CD14-positive monocyte (primary cell): ENCODE measurements around the gene NFKBIL1. TPM values are rescaled to one million over a fixed set of nuclear protein-coding genes. Genes with fewer than 3 reads are reported as not detected.
A peak's percentile ranks its signal among the peaks of the same experiment; 100 is the strongest.
"Not testable (repeated sequence)": the region's sequence is repeated elsewhere in the genome, so short reads cannot be mapped to it uniquely, and the experiment has no call there.

Experiments used
- DNase-seq, 3 donors: peaks; one replicate each; pipeline ENCODE4 v3.0.0-alpha.2; 2011 to 2022
- H2AFZ ChIP-seq: 2 replicates; pipeline ENCODE4 v1.6.0; 2012; ENCODE audit warnings: mild to moderate bottlenecking, low read depth, low read length, inconsistent platforms; ENCODE audit not compliant: insufficient read depth, poor library complexity, severe bottlenecking
- H3K27ac ChIP-seq, 2 donors: 1 replicate in 1 of 2; 2 replicates in 1 of 2; pipeline ENCODE4 v1.5.1; 2012 to 2013; ENCODE audit warnings: low read length in 2 of 2, control low read depth in 1 of 2, inconsistent platforms in 1 of 2, low read depth in 1 of 2, mild to moderate bottlenecking in 1 of 2
- H3K27me3 ChIP-seq, 2 donors: one replicate each; pipeline versions ENCODE4 v1.6.0 to v1.6.1; 2011 to 2013; ENCODE audit warnings: low read length in 2 of 2; ENCODE audit not compliant: control insufficient read depth in 2 of 2, insufficient read depth in 2 of 2
- H3K36me3 ChIP-seq, 2 donors: replicated peaks in 1 of 2; 1 replicate in 1 of 2; 2 replicates in 1 of 2; pipeline versions ENCODE4 v1.5.1 to v1.6.1; 2012 to 2013; ENCODE audit warnings: low read length in 2 of 2, control low read depth in 1 of 2, inconsistent platforms in 1 of 2, mild to moderate bottlenecking in 1 of 2; ENCODE audit not compliant: insufficient read depth in 2 of 2, control insufficient read depth in 1 of 2
- H3K4me1 ChIP-seq, 2 donors: 1 replicate in 1 of 2; 2 replicates in 1 of 2; pipeline versions ENCODE4 v1.5.1 to v1.6.1; 2012 to 2013; ENCODE audit warnings: low read length in 2 of 2, control low read depth in 1 of 2, inconsistent platforms in 1 of 2, mild to moderate bottlenecking in 1 of 2, moderate library complexity in 1 of 2; ENCODE audit not compliant: insufficient read depth in 2 of 2, control insufficient read depth in 1 of 2
- H3K4me2 ChIP-seq: replicated peaks from 2 replicates; pipeline ENCODE3; 2012; ENCODE audit warnings: low read length, moderate library complexity, mild to moderate bottlenecking; ENCODE audit not compliant: poor library complexity, severe bottlenecking; ENCODE audit errors: extremely low read depth
- H3K4me3 ChIP-seq, 3 experiments: fragments of 200-600 bp in 1 of 3; sonication (generic) in 1 of 3; replicated peaks in 1 of 3; 1 replicate in 2 of 3; 2 replicates in 1 of 3; pipeline ENCODE4 v1.5.1; 2011 to 2013; ENCODE audit warnings: low read length in 3 of 3, mild to moderate bottlenecking in 3 of 3, control low read depth in 2 of 3, low read depth in 2 of 3, inconsistent platforms in 1 of 3, moderate library complexity in 1 of 3
- H3K79me2 ChIP-seq: 2 replicates; pipeline ENCODE4 v1.6.0; 2012; ENCODE audit warnings: mild to moderate bottlenecking, control low read depth, inconsistent platforms, low read length, moderate library complexity; ENCODE audit not compliant: insufficient read depth
- H3K9ac ChIP-seq: 2 replicates; pipeline ENCODE4 v1.6.0; 2017; ENCODE audit warnings: low read length, mild to moderate bottlenecking; ENCODE audit not compliant: insufficient read depth, poor library complexity, severe bottlenecking
- H3K9me3 ChIP-seq, 2 donors: replicated peaks in 1 of 2; 1 replicate in 1 of 2; 2 replicates in 1 of 2; pipeline versions ENCODE4 v1.5.1 to v1.6.1; 2012 to 2013; ENCODE audit warnings: low read length in 2 of 2, control low read depth in 1 of 2; ENCODE audit not compliant: control insufficient read depth in 1 of 2, insufficient read depth in 1 of 2
- H4K20me1 ChIP-seq: 2 replicates; pipeline ENCODE4 v1.6.0; 2012; ENCODE audit warnings: mild to moderate bottlenecking, low read length, control low read depth, moderate library complexity; ENCODE audit not compliant: insufficient read depth
- H3K27ac Mint-ChIP-seq, 7 donors: one replicate each; pipeline ENCODE4 v1.8.0; 2020; ENCODE audit warnings: mild to moderate bottlenecking in 7 of 7, mixed read lengths in 7 of 7, moderate library complexity in 6 of 7, inconsistent platforms in 2 of 7
- H3K27me3 Mint-ChIP-seq, 3 donors: one replicate each; pipeline ENCODE4 v1.8.0; 2021 to 2022; ENCODE audit warnings: low read depth in 3 of 3, mild to moderate bottlenecking in 3 of 3, mixed read lengths in 3 of 3, moderate library complexity in 3 of 3, inconsistent platforms in 1 of 3
- H3K36me3 Mint-ChIP-seq, 2 donors: one replicate each; pipeline ENCODE4 v1.8.0; 2020; ENCODE audit warnings: mixed read lengths in 2 of 2, inconsistent platforms in 1 of 2, mild to moderate bottlenecking in 1 of 2
- H3K4me1 Mint-ChIP-seq: one replicate; pipeline ENCODE4 v1.8.0; 2020; ENCODE audit warnings: mild to moderate bottlenecking, mixed read lengths
- H3K4me3 Mint-ChIP-seq, 2 donors: one replicate each; pipeline ENCODE4 v1.8.0; 2020; ENCODE audit warnings: mild to moderate bottlenecking in 2 of 2, mixed read lengths in 2 of 2, moderate library complexity in 1 of 2
- H3K9me3 Mint-ChIP-seq, 7 donors: one replicate each; pipeline ENCODE4 v1.8.0; 2020 to 2022; ENCODE audit warnings: mixed read lengths in 7 of 7, mild to moderate bottlenecking in 6 of 7, moderate library complexity in 6 of 7, inconsistent platforms in 2 of 7
- CTCF ChIP-seq: fragments of 200-600 bp; IDR thresholded peaks from one replicate; pipeline ENCODE4 v1.8.0; 2022; ENCODE audit warnings: antibody characterized with exemption, mild to moderate bottlenecking
- whole genome bisulfite sequencing: methylation state at CpG from one replicate; pipeline ENCODE4 v1.1.5; 2013; ENCODE audit warnings: missing lambda C conversion rate; ENCODE audit not compliant: insufficient coverage; 5-methylcytosine and 5-hydroxymethylcytosine counted together
- intact Hi-C, 2 donors: fragments of 100-400 bp; cut with micrococcal nuclease; formaldehyde crosslinking; loops; one replicate each; pipeline versions ENCODE4 v1.15.0 to v1.15.1; 2023
- polyA plus RNA-seq, 3 donors: library from polyadenylated mRNA; depleted of rRNA in 1 of 3; unstranded in 2 of 3; stranded (reverse) in 1 of 3; fragments of 300-500 nt in 2 of 3; fragments of >200 nt in 1 of 3; fragmentation: Illumina TruSeq in 2 of 3; gene quantifications; 1 replicate in 2 of 3; 2 replicates in 1 of 3; pipeline ENCODE4 v1.2.3, GENCODE V29; 2012 to 2021

Gene NFKBIL1
- polyA plus RNA-seq, 3 donors, result 7.7 to 10.3 (median 8.0) TPM

- H3K4me3 ChIP-seq, H3K4me3 Mint-ChIP-seq, H3K4me2 ChIP-seq, H3K9ac ChIP-seq, H3K9me3 Mint-ChIP-seq, H3K27me3 Mint-ChIP-seq, H3K27me3 ChIP-seq, H4K20me1 ChIP-seq, H2AFZ ChIP-seq, H3K9me3 ChIP-seq: not testable (repeated sequence)
- H3K36me3 Mint-ChIP-seq, result peaks cover 14 to 31% of the 10 kb centered on the region in 2 donors
- intact Hi-C loops, result loop anchor here (1.0 to 2.0 kb wide), 2 partner anchors 47 kb away; no protein-coding TSS in a partner anchor
- TF ChIP-seq CTCF, result peak; percentile 81
- H3K27ac ChIP-seq, result peak overlapping the region in 1 of 2 donors; percentile 36
- H3K4me1 ChIP-seq, result peaks cover 41 to 47% of the 10 kb centered on the region in 2 donors
- peak; percentile 85 to 90 (median 90) for DNase-seq
- H3K36me3 ChIP-seq, result peaks cover 0 to 21% of the 10 kb centered on the region in 2 donors
- H3K79me2 ChIP-seq, result peaks cover 47% of the 10 kb centered on the region
- H3K4me1 Mint-ChIP-seq, result peaks cover 49% of the 10 kb centered on the region
- peak overlapping the region; percentile 45 to 89 (median 79) for H3K27ac Mint-ChIP-seq
- WGBS, result 11% methylated on average over 3 of the region's 5 CpGs
Measured at GRCh38 chr6:31551371-31551770, 4.0 kb downstream of the NFKBIL1 start.

- Histone ChIP-seq H2AFZ (no peak overlapping the region), H3K4me3 (no peak overlapping the region), H4K20me1 (no peaks in the 10 kb centered on the region), H3K9me3 (no peaks in the 10 kb centered on the region), H3K36me3 (no peaks in the 10 kb centered on the region), H3K4me1 (peaks cover 67 to 70% of the 10 kb centered on the region in 2 donors), H3K27ac (no peak overlapping the region), H3K27me3 (no peaks in the 10 kb centered on the region), H3K4me2 (no peak overlapping the region), H3K9ac (no peak overlapping the region), H3K79me2 (peaks cover 25% of the 10 kb centered on the region)
- WGBS, result no CpG with 5 or more reads among the region's 3 CpGs
- H3K4me3 Mint-ChIP-seq, result no peak overlapping the region
- TF ChIP-seq CTCF, result no peak
- DNase-seq, result no peak
- H3K36me3 Mint-ChIP-seq, result peaks cover 12 to 28% of the 10 kb centered on the region in 2 donors
- intact Hi-C loops, result no loop called here
- peak overlapping the region in 2 of 7 donors; percentile 14 to 71 for H3K27ac Mint-ChIP-seq
- peaks cover 0 to 2% (median 0%) of the 10 kb centered on the region in 3 donors for H3K27me3 Mint-ChIP-seq
- no peaks in the 10 kb centered on the region for H3K9me3 Mint-ChIP-seq
- peaks cover 70% of the 10 kb centered on the region for H3K4me1 Mint-ChIP-seq
Measured at GRCh38 chr6:31556307-31556706, 8.9 kb downstream of the NFKBIL1 start.
